AG10803 (cell line): Measurements from ENCODE around the gene DNAH11.

Experiments
- DNase-seq: peaks from one replicate; pipeline ENCODE4 v3.0.0; 2010; ENCODE audit warnings: low read depth
- H3K4me3 ChIP-seq: 2 replicates; pipeline ENCODE4 v1.5.1; 2011; ENCODE audit warnings: mild to moderate bottlenecking, low read length, control low read depth
- CTCF ChIP-seq: conservative IDR thresholded peaks from 2 replicates; pipeline ENCODE4 v1.5.1; 2011; ENCODE audit warnings: mild to moderate bottlenecking, low read length, control low read depth, inconsistent platforms

The DNAH11 gene

GRCh38 chr7:21891291-21891690, 348.5 kb downstream of the DNAH11 start:
- no peak overlapping the region for H3K4me3 ChIP-seq
- no peak for TF ChIP-seq CTCF
- no peak for DNase-seq

- no peak for TF ChIP-seq CTCF
- no peak overlapping the region for H3K4me3 ChIP-seq
Observed at GRCh38 chr7:21893401-21893800, 350.6 kb downstream of the DNAH11 start.

GRCh38 chr7:21898265-21898930, 355.6 kb downstream of the DNAH11 start:
- no peak for DNase-seq

More at GRCh38 chr7:21893401-21893800, 350.6 kb downstream of the DNAH11 start:
- DNase-seq = no peak

GRCh38 chr7:21902240-21902639, 359.4 kb downstream of the DNAH11 start:
- DNase-seq = peak; percentile 53
- no peak for TF ChIP-seq CTCF
- H3K4me3 ChIP-seq = no peak overlapping the region

More at GRCh38 chr7:21898265-21898930, 355.6 kb downstream of the DNAH11 start:
- H3K4me3 ChIP-seq = no peak overlapping the region
- TF ChIP-seq CTCF = no peak

- no peak for DNase-seq
- no peak for TF ChIP-seq CTCF
- H3K4me3 ChIP-seq = no peak overlapping the region
Observed at GRCh38 chr7:21903020-21903786, 360.4 kb downstream of the DNAH11 start.

- no peak overlapping the region for H3K4me3 ChIP-seq
- DNase-seq = no peak
- TF ChIP-seq CTCF = no peak
Observed at GRCh38 chr7:21908746-21909145, 365.9 kb downstream of the DNAH11 start.

GRCh38 chr7:21910253-21910652, 367.4 kb downstream of the DNAH11 start:
- no peak for TF ChIP-seq CTCF
- DNase-seq = no peak
- no peak overlapping the region for H3K4me3 ChIP-seq
